ENCODE measurements around the gene CAPS.

CAPS gene

GRCh38 chr19:5932609-5933262 is 18.7 kb downstream of the CAPS start:
- no peak overlapping the region for H3K27ac ChIP-seq
- TF ChIP-seq CTCF (conservative IDR thresholded peaks at IDR 0.05) = no peak
- TF ChIP-seq ZFX (IDR thresholded peaks at IDR 0.05) = no peak

GRCh38 chr19:5933391-5934068 is 19.5 kb downstream of the CAPS start:
- no peak overlapping the region for H3K27ac ChIP-seq
- TF ChIP-seq ZFX (IDR thresholded peaks at IDR 0.05) (no peak), CTCF (conservative IDR thresholded peaks at IDR 0.05) (no peak)

GRCh38 chr19:5934069-5934401 is 20.0 kb downstream of the CAPS start:
- H3K27ac ChIP-seq = no peak overlapping the region
- TF ChIP-seq ZFX (IDR thresholded peaks at IDR 0.05) (no peak), CTCF (conservative IDR thresholded peaks at IDR 0.05) (no peak)

- TF ChIP-seq CTCF (conservative IDR thresholded peaks at IDR 0.05) (no peak), ZFX (IDR thresholded peaks at IDR 0.05) (no peak)
Observed at GRCh38 chr19:5934774-5935472, 20.9 kb downstream of the CAPS start.

GRCh38 chr19:5935473-5936291 is 21.6 kb downstream of the CAPS start:
- no peak overlapping the region for H3K27ac ChIP-seq
- TF ChIP-seq CTCF (conservative IDR thresholded peaks at IDR 0.05) (no peak), ZFX (IDR thresholded peaks at IDR 0.05) (no peak)

More at GRCh38 chr19:5934774-5935472, 20.9 kb downstream of the CAPS start:
- H3K27ac ChIP-seq = no peak overlapping the region

- TF ChIP-seq CTCF (conservative IDR thresholded peaks at IDR 0.05) (no peak), ZFX (IDR thresholded peaks at IDR 0.05) (no peak)
- no peak overlapping the region for H3K27ac ChIP-seq
Observed at GRCh38 chr19:5936292-5936592, 22.2 kb downstream of the CAPS start.
